Esophagus (tissue), 2 donors: ENCODE data around the gene KCNK3. TPM values are rescaled to one million over a fixed set of nuclear protein-coding genes. Genes with fewer than 3 reads are reported as not detected.

ENCODE experiments used
- H3K27ac ChIP-seq, 2 donors: one replicate each; pipeline ENCODE4 v1.5.1; 2013; ENCODE audit warnings: low read depth in 2 of 2, mild to moderate bottlenecking in 2 of 2, inconsistent platforms in 1 of 2, low read length in 1 of 2, moderate library complexity in 1 of 2
- H3K27me3 ChIP-seq, 2 donors: one replicate each; pipeline ENCODE4 v1.6.1; 2013; ENCODE audit warnings: low read length in 2 of 2, control low read depth in 1 of 2, mild to moderate bottlenecking in 1 of 2; ENCODE audit not compliant: insufficient read depth in 2 of 2, control insufficient read depth in 1 of 2
- H3K36me3 ChIP-seq, 2 donors: one replicate each; pipeline ENCODE4 v1.6.1; 2013; ENCODE audit warnings: low read length in 1 of 2; ENCODE audit not compliant: control insufficient read depth in 2 of 2, insufficient read depth in 2 of 2
- H3K4me1 ChIP-seq, 2 donors: one replicate each; pipeline ENCODE4 v1.6.1; 2013; ENCODE audit warnings: low read length in 1 of 2; ENCODE audit not compliant: control insufficient read depth in 2 of 2, insufficient read depth in 2 of 2
- H3K4me3 ChIP-seq, 2 donors: one replicate each; pipeline ENCODE4 v1.5.1; 2013; ENCODE audit warnings: low read length in 2 of 2, mild to moderate bottlenecking in 2 of 2, low read depth in 1 of 2, moderate library complexity in 1 of 2
- H3K9me3 ChIP-seq, 2 donors: one replicate each; pipeline ENCODE4 v1.6.1; 2013; ENCODE audit warnings: mild to moderate bottlenecking in 2 of 2, low read depth in 1 of 2, low read length in 1 of 2, moderate library complexity in 1 of 2; ENCODE audit not compliant: control insufficient read depth in 2 of 2, insufficient read depth in 1 of 2
- WGBS, 2 donors: extraction: QIAGEN DNeasy Blood & Tissue Kit; methylation state at CpG; one replicate each; pipeline ENCODE4 v1.1.7; 2013; 5-methylcytosine and 5-hydroxymethylcytosine counted together
- polyA plus RNA-seq, 2 donors: library from polyadenylated mRNA; stranded (reverse); fragments of 200-250 nt; gene quantifications; one replicate each; pipeline ENCODE4 v1.2.3, GENCODE V29; 2013
- donor health status: healthy with polysubstance abuse.
- donor health status: Bipolar disorder and iron deficiency.

The KCNK3 gene
- polyA plus RNA-seq, 2 donors = 0.16 to 0.76 TPM

DNA sequence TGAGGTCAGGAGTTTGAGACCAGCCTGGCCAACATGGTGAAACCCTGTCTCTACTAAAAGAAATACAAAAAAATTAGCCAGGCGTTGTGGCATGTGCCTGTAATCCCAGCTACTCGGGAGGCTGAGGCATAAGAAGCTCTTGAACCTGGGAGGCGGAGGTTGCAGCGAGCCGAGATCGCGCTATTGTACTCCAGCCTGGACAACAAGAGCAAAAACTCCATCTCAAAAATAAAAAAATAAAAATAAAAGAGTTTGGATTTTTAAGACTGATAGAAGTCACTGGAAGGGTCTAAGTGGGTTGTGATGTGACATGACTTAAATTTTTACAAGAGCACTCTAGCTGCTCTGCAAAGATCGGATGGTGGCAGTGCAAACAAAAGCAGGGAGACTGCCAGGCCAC lies 15.9 kb downstream of the KCNK3 start:
- no peak overlapping the region for H3K4me3 ChIP-seq
- no peaks in the 10 kb centered on the region for H3K9me3 ChIP-seq
- WGBS, 2 donors = 91 to 92% methylated on average over 8 of the region's 8 CpGs
- no peaks in the 10 kb centered on the region for H3K36me3 ChIP-seq
- no peaks in the 10 kb centered on the region for H3K27me3 ChIP-seq
- no peaks in the 10 kb centered on the region for H3K4me1 ChIP-seq
- no peak overlapping the region for H3K27ac ChIP-seq

DNA sequence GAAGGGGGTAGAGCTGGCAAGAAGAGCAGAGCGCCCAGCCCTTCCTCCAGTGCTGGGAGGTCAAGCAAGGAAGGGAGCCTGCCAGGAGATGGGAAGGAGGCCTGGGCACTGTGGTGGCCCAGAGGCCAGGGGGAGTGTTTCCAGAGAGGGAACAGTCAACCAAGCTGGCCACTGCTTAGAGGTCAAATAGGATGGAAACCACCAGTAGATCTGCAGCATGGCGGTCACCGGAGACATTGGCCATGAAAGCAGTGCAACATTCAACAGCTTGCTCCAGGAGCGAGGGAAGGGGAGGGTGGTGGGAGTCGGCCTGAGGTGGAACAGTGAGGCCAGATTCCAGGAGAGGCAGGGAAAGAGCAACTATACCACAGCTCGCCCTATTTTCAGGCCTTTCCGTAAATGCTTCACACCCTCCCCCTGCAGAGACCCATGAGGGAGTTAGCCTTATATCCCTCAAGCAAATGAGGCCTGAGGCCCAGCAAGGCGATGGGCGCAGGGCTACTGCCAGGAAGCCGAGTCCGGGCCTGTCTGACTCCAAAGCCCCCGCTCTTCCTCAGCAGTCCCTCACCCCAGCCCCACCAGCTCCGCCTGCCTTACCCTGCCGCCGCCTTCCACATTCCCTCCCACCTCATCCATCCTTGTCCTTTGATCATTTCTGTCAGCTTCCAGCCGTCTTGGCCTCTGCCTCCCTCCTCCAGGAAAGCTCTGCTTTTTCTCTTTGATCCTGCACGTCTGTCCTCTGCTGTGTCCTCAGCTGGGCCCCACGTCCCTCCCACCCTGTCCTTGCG lies 17.0 kb downstream of the KCNK3 start:
- Histone ChIP-seq H3K9me3 (no peaks in the 10 kb centered on the region), H3K27me3 (no peaks in the 10 kb centered on the region), H3K4me3 (no peak overlapping the region), H3K36me3 (no peaks in the 10 kb centered on the region), H3K27ac (peak overlapping the region in 1 of 2 donors; percentile 19), H3K4me1 (no peaks in the 10 kb centered on the region)
- WGBS, 2 donors = 72 to 74% methylated on average over 19 of the region's 19 CpGs

DNA sequence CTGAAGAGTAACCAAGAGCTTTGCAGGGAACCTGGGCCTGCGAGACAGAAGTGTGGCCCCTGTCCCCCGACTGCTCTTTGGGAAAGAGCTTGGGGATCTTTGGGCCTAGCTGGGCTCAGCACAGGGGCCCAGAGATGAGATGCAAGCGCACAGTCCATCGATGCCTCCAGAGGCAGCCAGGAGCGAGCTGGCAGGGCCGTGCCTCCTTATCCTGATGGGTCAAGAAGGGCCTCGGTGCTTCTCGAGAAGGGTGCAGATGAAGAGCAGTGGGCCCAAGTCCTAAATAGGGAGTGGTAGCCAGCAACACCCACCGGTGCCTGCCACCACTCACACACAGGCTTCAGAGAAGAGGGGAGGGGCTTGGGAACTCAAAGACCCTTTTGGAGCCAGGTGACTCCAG lies 17.6 kb downstream of the KCNK3 start:
- Histone ChIP-seq H3K9me3 (no peaks in the 10 kb centered on the region), H3K27ac (peak overlapping the region; percentile 5 to 19), H3K4me1 (no peaks in the 10 kb centered on the region), H3K4me3 (no peak overlapping the region), H3K36me3 (no peaks in the 10 kb centered on the region), H3K27me3 (no peaks in the 10 kb centered on the region)
- WGBS, 2 donors = 71 to 77% methylated on average over 9 of the region's 9 CpGs

DNA sequence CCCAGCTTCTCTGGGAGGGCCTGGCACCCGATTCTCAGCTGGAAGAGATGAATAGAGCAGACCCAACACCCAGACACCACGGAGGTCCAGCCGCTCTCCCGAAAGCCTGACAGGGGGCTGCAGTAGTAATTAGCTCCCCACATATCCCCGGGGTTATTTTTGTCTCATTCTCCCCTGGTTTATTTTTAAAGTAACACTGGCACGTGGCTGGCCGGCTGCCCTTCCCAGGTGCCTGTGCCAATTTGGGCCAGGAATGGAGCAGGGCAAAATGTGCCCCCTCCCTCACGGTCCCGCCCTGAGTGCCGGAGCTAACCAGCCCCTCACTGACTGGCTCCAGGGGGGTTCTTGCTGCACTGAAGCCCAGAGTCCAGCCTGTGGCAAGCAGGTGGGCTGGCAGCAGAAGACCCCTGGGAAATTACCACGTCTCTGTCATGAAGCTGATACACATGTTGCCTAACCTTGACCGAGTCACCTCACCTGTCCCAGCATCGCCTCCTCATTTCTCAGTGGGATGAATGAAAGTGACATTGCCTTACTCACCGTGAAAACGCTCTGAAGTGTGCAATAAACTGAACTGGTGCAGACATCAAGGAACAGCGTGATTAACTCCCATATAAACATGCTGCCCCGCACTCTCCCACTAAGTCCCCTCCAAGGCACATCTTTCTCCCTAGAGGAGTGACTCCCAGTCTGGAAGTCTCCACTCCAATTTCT lies 18.4 kb downstream of the KCNK3 start:
- H3K4me3 ChIP-seq = no peak overlapping the region
- H3K4me1 ChIP-seq = no peaks in the 10 kb centered on the region
- H3K9me3 ChIP-seq = no peaks in the 10 kb centered on the region
- H3K27me3 ChIP-seq = no peaks in the 10 kb centered on the region
- H3K36me3 ChIP-seq = no peaks in the 10 kb centered on the region
- 51 to 57% methylated on average over 17 of the region's 17 CpGs for WGBS, 2 donors
- peak overlapping the region in 1 of 2 donors; percentile 49 for H3K27ac ChIP-seq

DNA sequence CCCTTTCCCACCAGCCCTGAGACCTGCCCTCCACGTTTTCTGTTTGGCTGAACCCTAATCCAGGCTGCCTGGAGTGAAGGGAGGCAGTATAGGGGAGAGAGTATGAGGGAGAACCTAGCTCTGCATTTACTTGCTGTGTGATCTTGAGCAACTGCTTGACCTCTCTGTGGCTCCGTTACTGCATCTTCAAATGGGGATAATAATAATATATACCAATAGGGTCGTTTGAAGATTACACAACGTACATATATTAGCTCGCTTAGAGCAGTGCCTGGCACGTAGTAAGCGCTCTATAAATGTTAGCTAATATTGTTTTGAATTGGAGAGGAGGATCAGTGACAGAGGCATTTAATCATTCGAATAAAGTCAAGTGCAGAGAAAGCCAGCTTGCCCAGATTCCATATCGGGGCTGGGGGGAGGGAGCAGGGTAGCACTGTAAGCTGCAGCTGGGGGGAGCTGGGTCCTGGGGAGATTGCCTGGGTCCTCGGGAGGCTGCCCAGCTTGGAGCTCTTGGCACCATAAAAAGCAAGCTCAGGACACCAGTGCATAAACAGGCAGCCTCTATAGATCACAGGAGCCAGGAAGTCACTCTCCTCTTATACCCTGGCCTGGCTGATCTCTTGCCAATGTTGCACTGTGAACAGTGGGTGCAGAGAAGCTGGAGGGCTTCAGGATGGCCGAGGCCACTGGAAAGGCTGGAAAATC lies 19.1 kb downstream of the KCNK3 start:
- H3K36me3 ChIP-seq = no peaks in the 10 kb centered on the region
- H3K4me3 ChIP-seq = no peak overlapping the region
- WGBS, 2 donors = 57 to 61% methylated on average over 11 of the region's 11 CpGs
- no peaks in the 10 kb centered on the region for H3K9me3 ChIP-seq
- no peak overlapping the region for H3K27ac ChIP-seq
- H3K4me1 ChIP-seq = no peaks in the 10 kb centered on the region
- no peaks in the 10 kb centered on the region for H3K27me3 ChIP-seq

DNA sequence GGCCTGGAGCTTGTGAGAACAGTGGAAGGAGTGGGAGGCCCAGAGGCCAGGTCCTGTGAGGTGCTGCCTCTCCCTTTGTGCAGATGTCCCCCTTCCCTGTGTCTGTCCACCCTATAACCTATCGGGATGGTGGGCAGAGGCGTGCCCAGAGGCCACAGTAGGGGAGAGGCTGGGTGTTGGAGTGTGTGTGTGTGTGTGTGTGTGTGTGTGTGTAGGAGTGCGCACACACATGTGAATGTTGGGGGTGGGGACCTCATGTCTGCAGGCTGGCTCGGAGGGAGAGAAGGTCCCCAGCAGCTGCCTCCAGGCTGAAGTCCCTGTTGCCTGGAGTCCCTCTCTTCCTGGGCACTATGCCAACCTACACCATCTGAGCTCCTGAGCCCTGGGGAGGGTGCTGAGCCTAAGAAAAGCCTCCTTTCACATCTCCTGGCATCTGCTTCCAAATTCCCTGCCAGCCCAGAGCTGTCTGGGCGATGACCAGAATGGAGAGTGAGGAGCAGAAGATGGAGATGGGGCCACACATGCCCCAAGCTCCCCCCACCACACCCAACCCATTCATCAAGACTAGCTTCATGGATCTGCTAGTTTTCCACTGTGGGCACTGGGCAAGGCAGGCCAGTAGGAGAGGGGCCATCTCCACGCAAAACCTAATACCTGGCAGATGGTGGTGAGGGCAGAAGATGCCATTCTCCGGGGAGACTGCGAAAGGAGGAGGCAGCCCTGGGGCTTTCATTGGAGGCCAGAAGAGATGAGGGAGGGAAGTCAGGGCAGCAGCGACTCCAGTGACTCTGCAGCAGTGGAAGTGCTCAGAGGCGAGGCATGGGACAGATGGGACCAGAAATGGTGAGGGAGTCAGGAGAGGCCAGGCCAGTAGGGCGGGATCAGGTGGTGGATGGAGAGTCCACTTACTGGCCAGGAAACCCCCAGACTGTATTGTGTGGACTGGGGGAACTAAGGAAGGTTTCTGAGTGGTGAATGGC lies 20.3 kb downstream of the KCNK3 start:
- H3K9me3 ChIP-seq = no peaks in the 10 kb centered on the region
- no peak overlapping the region for H3K4me3 ChIP-seq
- no peak overlapping the region for H3K27ac ChIP-seq
- H3K27me3 ChIP-seq = no peaks in the 10 kb centered on the region
- no peaks in the 10 kb centered on the region for H3K36me3 ChIP-seq
- 73 to 75% methylated on average over 11 of the region's 11 CpGs for WGBS, 2 donors
- H3K4me1 ChIP-seq = no peaks in the 10 kb centered on the region

DNA sequence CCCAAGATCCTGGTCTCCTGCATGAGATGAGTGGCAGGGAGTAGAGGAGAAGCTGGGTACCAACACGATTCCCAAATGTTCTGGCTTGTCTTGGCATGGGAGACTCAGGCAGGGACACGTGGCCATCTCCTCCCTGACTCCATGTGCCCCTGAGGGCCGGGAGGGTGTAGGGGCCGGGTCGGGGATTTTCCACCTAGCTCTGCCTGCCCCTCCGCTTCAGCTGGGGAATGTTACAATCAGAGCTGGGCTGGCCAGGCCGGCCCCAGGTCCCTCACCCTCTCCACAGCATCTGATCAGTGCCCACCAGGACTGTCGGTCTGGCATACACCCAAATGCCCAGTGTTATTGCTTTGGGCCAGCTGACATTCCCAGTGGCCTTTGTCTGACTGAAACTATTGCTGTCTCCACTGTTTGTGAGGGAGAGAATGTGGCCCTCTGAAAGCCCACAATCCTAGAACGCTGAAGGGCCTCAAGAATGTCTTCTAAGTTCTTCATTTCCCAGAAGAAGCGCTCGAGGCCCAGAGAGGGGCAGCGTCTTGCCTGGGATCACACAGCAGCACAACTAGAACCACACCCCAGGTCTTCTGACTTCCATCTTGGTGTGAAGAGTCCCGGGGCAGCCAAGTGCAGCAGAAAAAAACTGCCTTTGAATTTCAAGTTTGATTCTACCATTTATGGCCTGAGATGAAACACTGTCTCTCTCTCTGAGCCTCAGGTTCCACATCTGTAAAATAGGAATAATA lies 23.2 kb downstream of the KCNK3 start:
- H3K27ac ChIP-seq = no peak overlapping the region
- no peaks in the 10 kb centered on the region for H3K9me3 ChIP-seq
- H3K4me3 ChIP-seq = no peak overlapping the region
- H3K27me3 ChIP-seq = no peaks in the 10 kb centered on the region
- H3K4me1 ChIP-seq = peaks cover 0 to 4% of the 10 kb centered on the region in 2 donors
- H3K36me3 ChIP-seq = no peaks in the 10 kb centered on the region
- 62 to 65% methylated on average over 13 of the region's 13 CpGs for WGBS, 2 donors

DNA sequence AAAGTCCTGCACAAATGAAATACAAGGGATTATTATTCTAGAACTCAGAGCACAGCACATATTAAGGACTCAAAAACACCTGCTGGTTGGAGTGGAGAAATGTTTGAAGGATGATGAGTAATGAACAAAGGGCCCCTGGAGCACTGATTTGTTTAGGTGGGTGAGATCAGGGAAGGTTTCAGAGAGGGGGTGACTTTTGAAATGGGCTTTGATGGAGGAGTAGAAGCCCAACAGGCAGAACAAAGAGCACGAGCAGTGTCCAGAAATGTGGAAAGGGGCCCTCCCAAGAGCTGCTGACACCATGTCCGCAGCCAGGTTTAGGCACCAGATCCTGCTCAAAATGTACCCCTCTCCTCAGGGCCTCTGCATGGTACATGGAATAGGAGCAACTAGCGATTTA lies 23.8 kb downstream of the KCNK3 start:
- Histone ChIP-seq H3K27me3 (no peaks in the 10 kb centered on the region), H3K36me3 (no peaks in the 10 kb centered on the region), H3K4me3 (no peak overlapping the region), H3K27ac (no peak overlapping the region), H3K4me1 (peaks cover 0 to 6% of the 10 kb centered on the region in 2 donors), H3K9me3 (no peaks in the 10 kb centered on the region)
- 84 to 92% methylated on average over 3 of the region's 3 CpGs for WGBS, 2 donors
